ENCODE measurements around the gene SDF4. TPM values are rescaled to one million over a fixed set of nuclear protein-coding genes. Genes with fewer than 3 reads are reported as not detected.

The SDF4 gene
- total RNA-seq, 1 donor from 2014 or later = 164 TPM

DNA sequence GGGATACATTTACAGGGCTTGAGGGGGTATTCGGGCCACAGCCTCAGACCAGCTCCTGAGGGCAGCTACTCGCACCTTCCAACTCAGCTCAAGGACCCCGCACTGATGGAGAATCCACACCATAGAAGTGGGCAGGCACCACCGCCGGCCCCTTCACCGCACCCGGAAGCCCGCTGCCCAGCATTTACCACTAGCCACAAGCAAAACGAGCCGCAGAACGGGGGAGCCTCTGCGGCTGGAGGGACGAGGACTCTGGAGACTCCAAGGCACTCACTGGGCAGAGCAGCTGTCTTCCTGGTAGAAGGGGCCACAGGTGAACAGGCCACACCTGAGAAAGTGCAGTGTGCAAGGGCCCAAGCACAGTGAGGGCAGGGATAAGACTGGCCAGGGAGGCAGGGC lies 36.5 kb upstream of the SDF4 start:
- Mint-ChIP-seq H3K36me3 (ENCODE audit: low read depth) (peaks cover 56% of the 10 kb centered on the region), H3K27me3 (ENCODE audit: low read depth) (no peaks in the 10 kb centered on the region), H3K4me1 (ENCODE audit: low read depth) (peaks cover 27% of the 10 kb centered on the region), H3K27ac (no peak overlapping the region), H3K9me3 (no peaks in the 10 kb centered on the region), H3K4me3 (ENCODE audit: low read depth) (no peak overlapping the region)
- intact Hi-C loops (cut with micrococcal nuclease) = no loop called here
- no peak for DNase-seq (ENCODE audit: low spot score)

DNA sequence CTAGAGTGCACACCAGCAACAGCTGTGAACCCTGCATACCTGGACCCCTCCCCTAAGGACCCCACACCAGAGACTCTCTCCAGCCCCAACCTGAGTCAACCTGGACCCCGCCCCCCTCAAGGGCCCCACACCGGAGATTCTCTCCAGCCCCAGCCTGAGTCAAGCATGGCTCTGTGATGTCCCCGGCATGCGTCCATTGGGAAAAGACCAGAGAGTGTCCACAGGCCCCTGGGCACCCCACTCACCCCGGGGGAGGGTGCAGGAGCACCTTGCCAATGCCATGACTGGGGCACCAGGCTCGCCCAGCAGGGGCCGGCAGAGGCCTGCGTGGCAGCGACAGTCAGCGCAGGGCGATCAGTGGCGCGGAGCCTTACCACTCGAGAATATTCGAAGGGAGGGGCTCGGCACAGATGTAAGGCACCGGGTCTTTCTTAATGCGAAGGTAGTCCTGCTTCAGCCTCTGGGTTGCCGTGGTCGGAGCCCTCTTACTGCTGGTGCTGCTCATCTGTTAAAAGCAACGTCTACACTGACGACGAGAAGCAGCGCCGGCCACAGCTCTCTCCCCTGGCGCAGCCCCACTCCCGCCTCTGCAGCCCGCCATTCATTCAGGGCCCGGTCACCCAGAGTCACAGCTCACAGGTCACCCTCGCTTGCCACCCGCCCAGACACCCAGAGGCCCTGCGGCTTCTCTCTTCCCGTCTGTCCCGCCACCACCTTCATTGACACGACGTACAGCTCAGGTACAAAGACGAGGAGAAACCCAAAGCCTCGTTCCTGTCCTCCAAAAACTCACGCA lies 35.9 kb upstream of the SDF4 start:
- Mint-ChIP-seq H3K36me3 (ENCODE audit: low read depth) (peaks cover 57% of the 10 kb centered on the region), H3K27ac (no peak overlapping the region), H3K4me3 (ENCODE audit: low read depth) (no peak overlapping the region), H3K9me3 (no peaks in the 10 kb centered on the region), H3K4me1 (ENCODE audit: low read depth) (peaks cover 26% of the 10 kb centered on the region), H3K27me3 (ENCODE audit: low read depth) (no peaks in the 10 kb centered on the region)
- intact Hi-C loops (cut with micrococcal nuclease) = no loop called here
- no peak for DNase-seq (ENCODE audit: low spot score)

DNA sequence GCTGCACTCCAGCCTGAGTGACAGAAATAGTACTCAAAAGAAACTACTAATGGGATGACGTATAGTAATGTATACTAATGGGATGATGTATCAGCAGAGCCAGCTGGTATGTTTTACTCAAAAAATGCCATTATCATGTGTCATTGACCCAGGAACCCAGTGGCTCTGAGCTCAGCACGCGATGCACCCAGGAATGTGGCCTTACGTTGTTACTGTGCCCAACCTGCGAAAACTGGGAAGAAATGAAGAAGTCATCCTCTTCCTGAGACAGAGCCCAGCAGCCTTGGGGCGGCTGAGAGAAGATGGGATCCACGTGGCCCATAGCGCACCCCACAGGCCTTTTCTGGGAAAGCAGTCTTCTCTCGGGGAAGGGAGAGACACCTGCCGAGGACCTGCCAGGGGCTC lies 33.1 kb upstream of the SDF4 start:
- H3K27me3 Mint-ChIP-seq (ENCODE audit: low read depth) = no peaks in the 10 kb centered on the region
- H3K27ac Mint-ChIP-seq = no peak overlapping the region
- H3K4me3 Mint-ChIP-seq (ENCODE audit: low read depth) = no peak overlapping the region
- no peak for DNase-seq (ENCODE audit: low spot score)
- peaks cover 55% of the 10 kb centered on the region for H3K36me3 Mint-ChIP-seq (ENCODE audit: low read depth)
- intact Hi-C loops (cut with micrococcal nuclease) = no loop called here
- no peaks in the 10 kb centered on the region for H3K9me3 Mint-ChIP-seq
- H3K4me1 Mint-ChIP-seq (ENCODE audit: low read depth) = peaks cover 3% of the 10 kb centered on the region

DNA sequence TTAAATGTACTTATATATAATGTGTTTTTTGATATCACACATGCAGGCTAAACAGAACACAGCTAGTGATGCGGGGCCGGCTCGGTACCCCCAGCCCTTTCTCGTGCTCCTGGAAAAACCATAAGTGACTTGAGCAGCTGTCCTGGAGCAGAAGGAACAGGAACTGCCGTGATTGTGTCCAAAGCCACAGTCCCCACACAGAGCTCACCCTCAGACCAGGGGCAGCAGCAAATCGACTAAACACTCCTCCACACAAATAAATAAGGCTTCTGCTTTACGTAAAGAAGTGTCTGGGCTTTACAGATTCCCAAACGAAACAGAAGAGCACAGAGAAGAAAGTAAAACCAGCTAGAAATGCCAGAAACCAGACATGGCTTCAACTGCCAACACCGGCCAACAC lies 32.2 kb upstream of the SDF4 start:
- intact Hi-C loops (cut with micrococcal nuclease) = no loop called here
- Mint-ChIP-seq H3K9me3 (no peaks in the 10 kb centered on the region), H3K36me3 (ENCODE audit: low read depth) (peaks cover 59% of the 10 kb centered on the region)

DNA sequence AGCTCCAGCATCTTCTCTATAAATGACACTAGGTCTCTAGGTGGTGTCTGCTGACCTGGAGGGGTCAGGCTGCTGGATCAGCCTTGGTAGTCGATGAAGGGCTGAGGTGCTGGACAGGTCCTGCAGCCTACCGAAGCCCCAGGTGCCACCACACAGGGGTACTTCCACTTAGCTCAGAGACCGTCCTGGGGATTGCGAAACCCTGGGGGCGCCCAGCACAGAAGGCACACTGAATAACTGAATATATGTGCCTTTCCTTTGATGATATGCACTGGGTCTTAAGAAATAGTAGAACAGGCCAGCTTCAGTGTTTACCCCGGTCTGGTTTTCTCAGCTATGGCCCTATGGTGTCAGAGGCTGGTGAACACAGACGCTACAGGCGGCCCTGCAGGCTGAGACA lies 31.0 kb upstream of the SDF4 start:
- Mint-ChIP-seq H3K4me3 (ENCODE audit: low read depth) (no peak overlapping the region), H3K36me3 (ENCODE audit: low read depth) (peaks cover 58% of the 10 kb centered on the region), H3K27ac (no peak overlapping the region), H3K4me1 (ENCODE audit: low read depth) (peaks cover 1% of the 10 kb centered on the region), H3K9me3 (no peaks in the 10 kb centered on the region), H3K27me3 (ENCODE audit: low read depth) (no peaks in the 10 kb centered on the region)
- no peak for DNase-seq (ENCODE audit: low spot score)
- intact Hi-C loops (cut with micrococcal nuclease) = no loop called here

More for the DNA sequence above, 32.2 kb upstream of the SDF4 start:
- no peak overlapping the region for H3K4me3 Mint-ChIP-seq (ENCODE audit: low read depth)
- peaks cover 1% of the 10 kb centered on the region for H3K4me1 Mint-ChIP-seq (ENCODE audit: low read depth)
- H3K27me3 Mint-ChIP-seq (ENCODE audit: low read depth) = no peaks in the 10 kb centered on the region
- DNase-seq (ENCODE audit: low spot score) = no peak
- H3K27ac Mint-ChIP-seq = no peak overlapping the region

DNA sequence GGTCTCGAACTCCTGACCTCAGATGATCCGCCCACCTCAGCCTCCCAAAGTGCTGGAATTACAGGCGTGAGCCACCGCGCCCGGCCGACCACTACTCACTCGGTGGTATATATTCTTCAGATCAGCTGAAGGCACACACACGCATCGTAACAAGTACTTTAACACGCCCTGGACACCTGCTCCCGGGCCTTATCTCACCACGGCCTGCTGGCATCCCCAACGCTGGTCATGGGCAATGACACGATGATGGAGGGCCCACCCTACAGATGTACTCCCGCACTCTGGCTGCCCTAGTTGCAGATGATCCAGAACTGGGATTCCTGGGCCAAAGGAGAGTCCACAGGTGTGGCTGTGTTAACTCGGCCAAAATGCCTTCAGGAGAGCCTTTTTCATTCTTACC lies 30.3 kb upstream of the SDF4 start:
- Mint-ChIP-seq H3K4me1 (ENCODE audit: low read depth) (peaks cover 1% of the 10 kb centered on the region), H3K36me3 (ENCODE audit: low read depth) (peaks cover 58% of the 10 kb centered on the region), H3K4me3 (ENCODE audit: low read depth) (no peak overlapping the region), H3K27ac (no peak overlapping the region), H3K27me3 (ENCODE audit: low read depth) (no peaks in the 10 kb centered on the region), H3K9me3 (no peaks in the 10 kb centered on the region)
- intact Hi-C loops (cut with micrococcal nuclease) = no loop called here
- no peak for DNase-seq (ENCODE audit: low spot score)

DNA sequence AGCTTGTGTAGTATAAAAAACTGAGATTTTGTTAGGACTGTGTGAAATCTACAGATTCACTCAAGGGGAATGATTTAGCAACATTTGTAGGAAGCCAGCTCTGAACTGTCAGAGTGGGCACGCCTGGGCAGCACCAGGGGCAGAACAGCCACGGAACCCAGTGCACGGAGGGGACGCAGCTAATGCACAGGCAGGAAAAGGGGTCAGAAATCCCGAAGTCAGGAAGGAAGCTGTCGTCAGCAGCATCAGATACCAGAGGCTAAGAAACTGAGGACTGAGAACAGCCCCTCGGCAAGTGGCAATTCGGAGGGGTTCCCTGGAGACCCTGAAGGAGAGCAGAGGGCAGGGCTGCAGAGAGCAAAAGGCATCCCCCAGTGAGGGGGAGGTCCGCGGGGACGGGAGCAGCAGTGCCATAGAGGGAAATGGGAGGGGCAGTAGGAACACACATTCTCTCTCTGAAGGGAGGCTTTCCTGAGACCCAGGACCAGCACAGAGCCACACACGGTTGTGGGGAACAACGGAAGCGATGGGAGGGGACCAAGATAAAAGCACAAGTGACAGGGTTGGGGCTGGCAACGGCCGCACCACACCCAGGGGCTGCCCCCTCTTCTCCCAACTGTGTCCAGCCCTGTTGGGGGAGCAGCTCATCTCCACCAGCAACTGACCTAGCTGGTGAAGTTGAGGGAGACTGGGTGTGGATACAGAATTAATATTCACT lies 29.2 kb upstream of the SDF4 start:
- H3K36me3 Mint-ChIP-seq (ENCODE audit: low read depth) = peaks cover 59% of the 10 kb centered on the region
- no peaks in the 10 kb centered on the region for H3K27me3 Mint-ChIP-seq (ENCODE audit: low read depth)
- no peaks in the 10 kb centered on the region for H3K9me3 Mint-ChIP-seq
- no peak for DNase-seq (ENCODE audit: low spot score)
- no peak overlapping the region for H3K4me3 Mint-ChIP-seq (ENCODE audit: low read depth)
- intact Hi-C loops (cut with micrococcal nuclease) = no loop called here
- peak overlapping the region; percentile 28 for H3K27ac Mint-ChIP-seq
- peaks cover 1% of the 10 kb centered on the region for H3K4me1 Mint-ChIP-seq (ENCODE audit: low read depth)

DNA sequence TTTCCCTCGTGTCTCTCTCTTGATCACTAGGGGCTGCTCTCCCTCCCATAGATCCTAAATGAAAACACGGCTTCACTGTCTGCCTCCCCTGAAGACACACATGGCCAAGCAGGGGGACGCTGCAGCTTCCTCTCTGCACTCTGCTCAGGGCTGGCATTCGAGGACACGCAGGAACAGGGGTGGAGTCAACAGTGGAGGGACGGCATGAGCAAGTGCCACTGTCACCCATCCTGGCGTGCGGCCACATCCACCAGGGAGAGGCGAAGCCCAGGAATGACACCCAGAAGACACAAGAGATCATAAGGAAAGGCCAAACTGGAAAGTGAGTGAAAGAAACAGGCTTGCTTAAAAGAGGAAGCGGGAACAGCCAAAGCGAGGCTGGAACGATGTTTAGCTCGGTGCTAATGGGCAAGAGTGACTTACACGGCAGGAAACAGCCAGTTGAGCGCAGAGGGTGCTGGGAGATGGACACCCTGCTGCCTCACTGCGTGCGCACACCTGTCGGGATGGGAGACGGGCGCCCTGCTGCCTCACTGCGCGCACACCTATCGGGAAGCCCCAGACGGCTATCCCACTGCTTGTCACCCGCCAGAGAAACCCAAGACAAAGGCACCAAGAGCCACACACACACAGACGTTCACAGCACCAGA lies 28.3 kb upstream of the SDF4 start:
- peaks cover 57% of the 10 kb centered on the region for H3K36me3 Mint-ChIP-seq (ENCODE audit: low read depth)

DNA sequence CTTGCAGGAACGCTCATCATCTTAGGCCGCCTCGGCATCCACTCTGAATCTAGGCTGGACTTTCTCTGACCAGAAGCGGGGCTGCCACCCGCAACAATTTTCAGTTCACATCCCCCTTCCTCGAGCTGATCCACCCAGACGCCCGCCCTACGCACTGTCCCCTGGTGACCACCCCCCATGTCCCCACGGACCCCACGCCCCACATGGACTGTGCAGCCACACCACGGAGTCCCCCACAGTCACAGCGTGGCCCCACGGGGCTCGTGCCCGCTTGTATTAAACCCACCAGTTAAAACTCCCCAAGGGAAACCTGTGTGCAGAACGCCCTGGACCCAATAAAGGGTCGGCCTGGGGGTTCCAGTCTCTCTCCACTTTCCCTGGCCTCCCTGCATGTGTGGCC lies 27.7 kb upstream of the SDF4 start:
- no peak for DNase-seq (ENCODE audit: low spot score)
- Mint-ChIP-seq H3K9me3 (no peaks in the 10 kb centered on the region), H3K4me1 (ENCODE audit: low read depth) (peaks cover 1% of the 10 kb centered on the region), H3K4me3 (ENCODE audit: low read depth) (no peak overlapping the region), H3K27ac (no peak overlapping the region), H3K36me3 (ENCODE audit: low read depth) (peaks cover 57% of the 10 kb centered on the region), H3K27me3 (ENCODE audit: low read depth) (no peaks in the 10 kb centered on the region)
- intact Hi-C loops (cut with micrococcal nuclease) = no loop called here

More for the DNA sequence above, 28.3 kb upstream of the SDF4 start:
- peaks cover 1% of the 10 kb centered on the region for H3K4me1 Mint-ChIP-seq (ENCODE audit: low read depth)
- no peaks in the 10 kb centered on the region for H3K27me3 Mint-ChIP-seq (ENCODE audit: low read depth)
- H3K27ac Mint-ChIP-seq = peak overlapping the region; percentile 8
- intact Hi-C loops (cut with micrococcal nuclease) = no loop called here
- no peaks in the 10 kb centered on the region for H3K9me3 Mint-ChIP-seq
- H3K4me3 Mint-ChIP-seq (ENCODE audit: low read depth) = no peak overlapping the region
- no peak for DNase-seq (ENCODE audit: low spot score)

DNA sequence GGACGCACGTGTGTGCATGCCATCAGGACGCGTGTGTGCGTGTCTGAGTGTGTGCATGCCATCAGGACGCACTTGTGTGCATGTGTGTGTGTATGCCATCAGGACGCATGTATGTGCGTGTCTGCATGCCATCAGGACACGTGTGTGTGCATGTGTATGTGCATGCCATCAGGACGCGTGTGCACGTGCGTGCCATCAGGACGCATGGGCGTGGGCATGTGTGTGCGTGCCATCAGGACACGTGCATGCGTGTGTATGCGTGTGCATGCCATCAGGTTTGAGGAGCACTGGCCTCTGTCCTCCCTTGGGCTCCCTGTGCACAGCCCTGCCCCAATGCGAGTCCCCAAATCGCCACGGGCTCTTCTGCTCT lies 27.3 kb upstream of the SDF4 start:
- H3K4me3 Mint-ChIP-seq (ENCODE audit: low read depth) = no peak overlapping the region
- H3K9me3 Mint-ChIP-seq = no peaks in the 10 kb centered on the region
- H3K27ac Mint-ChIP-seq = no peak overlapping the region
- H3K36me3 Mint-ChIP-seq (ENCODE audit: low read depth) = peaks cover 55% of the 10 kb centered on the region
- intact Hi-C loops (cut with micrococcal nuclease) = no loop called here
- peaks cover 1% of the 10 kb centered on the region for H3K4me1 Mint-ChIP-seq (ENCODE audit: low read depth)
- H3K27me3 Mint-ChIP-seq (ENCODE audit: low read depth) = no peaks in the 10 kb centered on the region
- DNase-seq (ENCODE audit: low spot score) = no peak

DNA sequence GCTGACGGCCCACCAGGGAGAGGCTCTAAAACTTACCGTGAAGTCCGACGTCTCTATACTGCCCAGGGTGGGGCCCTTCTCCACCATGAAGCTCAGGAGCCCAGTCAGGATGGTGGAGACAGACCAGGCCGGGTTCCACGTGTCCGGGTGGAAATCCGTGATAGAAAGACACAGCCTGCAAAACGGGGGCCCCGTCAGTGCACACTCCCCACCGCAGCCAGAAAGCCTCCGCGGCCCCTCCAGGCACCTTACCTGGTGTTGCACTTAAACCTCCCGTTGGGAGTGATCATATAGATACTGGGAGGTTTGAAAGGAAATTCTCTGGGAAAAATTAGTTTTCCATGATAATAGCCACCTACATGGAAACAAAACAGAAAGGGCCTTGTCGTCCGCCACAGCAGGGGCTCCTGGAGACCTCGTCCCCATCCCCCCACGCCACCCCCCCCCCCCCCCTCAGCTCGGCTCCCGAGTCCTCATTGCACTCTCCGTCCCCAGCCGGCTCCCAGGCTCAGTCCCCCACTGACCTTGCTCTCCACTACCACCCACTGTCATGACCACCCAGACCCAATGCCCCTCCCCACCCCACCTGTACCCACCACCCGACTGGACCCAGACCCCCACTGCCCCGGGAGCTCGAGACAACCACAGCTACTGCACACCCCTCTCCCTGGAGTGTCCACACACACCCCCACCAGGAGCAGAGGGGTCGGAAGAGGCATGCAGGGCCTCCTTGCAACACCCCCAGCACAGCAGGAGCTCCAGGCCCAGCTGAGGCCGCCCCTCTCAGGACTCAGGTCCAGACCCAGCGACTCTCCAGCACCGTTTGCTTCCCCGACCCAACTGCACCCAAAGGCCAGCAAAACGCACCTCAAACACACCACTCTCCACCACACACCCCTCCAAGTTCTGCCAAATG lies 25.4 kb upstream of the SDF4 start:
- Mint-ChIP-seq H3K27me3 (ENCODE audit: low read depth) (no peaks in the 10 kb centered on the region), H3K36me3 (ENCODE audit: low read depth) (peaks cover 59% of the 10 kb centered on the region), H3K4me1 (ENCODE audit: low read depth) (peaks cover 1% of the 10 kb centered on the region), H3K27ac (no peak overlapping the region), H3K9me3 (no peaks in the 10 kb centered on the region), H3K4me3 (ENCODE audit: low read depth) (no peak overlapping the region)
- no peak for DNase-seq (ENCODE audit: low spot score)
- intact Hi-C loops (cut with micrococcal nuclease) = no loop called here

DNA sequence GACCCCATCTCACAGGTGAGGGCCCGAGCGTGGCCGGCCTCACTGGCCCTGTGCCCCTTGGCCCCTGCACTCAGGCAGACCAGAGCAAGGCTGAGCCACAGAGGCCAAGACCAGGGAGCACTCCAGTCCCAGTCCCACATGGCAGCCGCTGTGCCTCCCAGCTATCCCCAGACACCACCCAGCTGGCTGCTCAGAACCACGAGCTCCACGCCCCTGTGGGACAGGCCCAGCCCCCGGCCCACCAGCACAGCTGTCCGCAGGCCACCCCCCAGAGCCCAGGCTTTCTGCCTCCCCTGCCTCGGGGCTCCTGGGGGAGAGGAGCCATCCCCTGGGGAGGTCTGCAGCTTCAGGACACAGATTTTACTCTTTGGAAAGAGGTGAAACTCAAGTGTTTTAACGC lies 23.8 kb upstream of the SDF4 start:
- Mint-ChIP-seq H3K27me3 (ENCODE audit: low read depth) (no peaks in the 10 kb centered on the region), H3K4me3 (ENCODE audit: low read depth) (no peak overlapping the region), H3K27ac (no peak overlapping the region), H3K36me3 (ENCODE audit: low read depth) (peaks cover 53% of the 10 kb centered on the region), H3K4me1 (ENCODE audit: low read depth) (peaks cover 3% of the 10 kb centered on the region), H3K9me3 (no peaks in the 10 kb centered on the region)
- DNase-seq (ENCODE audit: low spot score) = no peak
- intact Hi-C loops (cut with micrococcal nuclease) = no loop called here

Data from activated T-helper 2 cell treated with anti-CD3 and anti-CD28 coated beads, Interferon-gamma antibody, Interleukin-2, Interleukin-4, amounts not matched to agents 10 μg/mL and 5 μg/mL and 100 μg/mL, durations not matched to agents 14 hours and 24 hours and 36 hours (primary cell).